M059J (cell line): ENCODE measurements around the gene NRIP1. TPM values are rescaled to one million over a fixed set of nuclear protein-coding genes. Genes with fewer than 3 reads are reported as not detected.
"Not testable (repeated sequence)": the region's sequence is repeated elsewhere in the genome, so short reads cannot be mapped to it uniquely, and the experiment has no call there.

Source experiments
- DNase-seq: peaks from one replicate; pipeline ENCODE4 v3.0.0-alpha.2; 2012; ENCODE audit warnings: low read depth
- total RNA-seq: library from RNA; depleted of rRNA; stranded (reverse); fragments of >200 nt; shearing (Covaris generic); gene quantifications from 2 replicates; pipeline ENCODE4 v1.2.3, GENCODE V29; 2014

Gene NRIP1
- total RNA-seq, 1 experiment from 2014 or later = 17.2 TPM

GRCh38 chr21:14977814-14978213 is 87.0 kb downstream of the NRIP1 start:
- no peak for DNase-seq

DNA sequence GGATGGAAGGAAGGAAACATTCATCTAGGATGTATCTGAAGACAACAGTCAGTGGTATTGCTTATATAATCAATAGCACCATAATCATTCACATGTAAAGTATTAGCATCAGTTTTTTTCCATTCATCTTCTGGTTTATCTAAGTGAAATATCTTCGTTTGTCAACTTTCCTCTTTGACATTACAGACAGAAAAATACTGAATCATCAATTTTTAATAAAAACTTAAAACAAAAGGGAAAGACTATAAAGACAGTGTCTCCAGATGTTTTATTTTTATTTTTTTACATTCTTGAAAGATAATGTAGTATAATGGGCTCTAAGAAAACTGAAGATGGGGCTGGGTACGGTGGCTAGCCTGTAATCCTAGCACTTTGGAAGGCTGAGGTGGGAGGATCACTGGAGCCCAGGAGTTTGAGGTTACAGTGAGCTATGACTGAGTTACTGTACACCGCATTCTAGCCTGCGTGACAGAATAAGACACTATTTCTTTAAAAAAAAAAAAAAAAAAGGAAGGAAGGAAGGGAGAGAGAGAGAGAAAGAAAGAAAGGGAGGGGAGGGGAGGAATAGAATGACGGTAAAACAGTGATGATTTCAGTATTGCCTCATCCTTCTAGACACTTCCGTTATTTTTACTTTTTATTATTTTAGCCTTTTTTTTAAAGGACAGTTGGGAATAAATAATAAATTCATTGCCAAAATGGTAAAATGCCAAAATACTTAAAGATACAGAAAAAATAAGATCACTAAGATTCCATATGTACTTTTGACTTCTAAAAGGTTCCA is 89.5 kb downstream of the NRIP1 start:
- no peak for DNase-seq

DNA sequence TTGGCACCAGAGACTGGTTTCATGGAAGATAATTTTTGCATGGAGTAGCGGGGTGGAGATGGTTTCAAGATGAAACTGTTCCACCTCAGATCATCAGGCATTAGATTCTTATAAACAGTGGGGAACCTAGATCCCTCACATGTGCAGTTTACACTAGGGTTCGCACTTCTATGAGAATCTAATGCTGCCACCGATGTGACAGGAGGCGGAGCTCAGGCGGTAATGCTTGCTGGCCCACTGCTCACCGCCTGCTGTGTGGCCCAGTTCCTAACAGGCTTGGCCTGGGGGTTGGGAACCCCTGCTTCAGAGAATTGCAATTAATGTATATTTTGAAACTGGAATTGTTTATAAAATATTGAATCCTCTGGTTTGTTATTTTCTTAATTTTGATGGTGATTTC is 92.1 kb downstream of the NRIP1 start:
- DNase-seq = no peak

GRCh38 chr21:14968821-14969220 is 96.0 kb downstream of the NRIP1 start:
- DNase-seq = no peak

DNA sequence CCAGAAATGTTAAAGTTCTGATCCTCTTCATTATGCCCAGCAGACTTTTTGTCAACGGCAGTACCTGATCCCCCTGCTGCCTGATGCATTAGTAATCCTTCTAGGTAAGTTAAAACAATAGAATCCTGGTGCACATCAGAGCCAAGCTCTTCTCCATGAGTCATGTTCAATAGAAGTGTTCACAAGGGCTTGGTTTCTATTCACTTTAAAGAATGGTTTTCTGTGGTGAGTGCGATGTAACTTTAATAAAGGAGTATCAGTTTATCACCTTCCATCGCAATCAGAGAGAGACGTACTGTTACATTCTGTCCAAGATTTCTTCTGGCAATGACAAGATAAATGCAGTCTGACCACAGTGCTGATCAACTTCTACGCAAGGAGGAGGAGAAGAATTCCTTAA is 96.8 kb downstream of the NRIP1 start:
- no peak for DNase-seq

- DNase-seq = no peak
Observed at GRCh38 chr21:14964621-14965020, 100.2 kb downstream of the NRIP1 start.

DNA sequence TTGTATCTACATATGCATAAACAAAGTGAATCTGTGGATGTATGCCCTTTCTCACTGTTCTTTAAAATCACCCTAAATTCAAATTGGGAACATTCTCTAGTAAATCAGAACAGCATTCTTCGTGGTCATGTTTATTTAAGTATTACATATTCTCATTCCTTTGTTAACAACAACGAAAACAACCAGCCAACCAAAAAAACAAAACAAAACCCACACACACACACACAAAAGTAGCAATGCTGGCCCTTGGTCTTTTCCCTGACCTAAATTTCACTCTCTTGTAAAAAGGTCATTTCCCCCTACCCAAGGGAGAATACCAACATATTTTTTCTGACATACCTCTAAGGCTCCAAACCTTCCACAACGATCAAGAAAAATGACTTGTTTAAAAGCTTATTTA is 102.6 kb downstream of the NRIP1 start:
- no peak for DNase-seq

- no peak for DNase-seq
Observed at GRCh38 chr21:14961502-14961901, 103.3 kb downstream of the NRIP1 start.

- DNase-seq = no peak
Observed at GRCh38 chr21:14959343-14959742, 105.5 kb downstream of the NRIP1 start.

DNA sequence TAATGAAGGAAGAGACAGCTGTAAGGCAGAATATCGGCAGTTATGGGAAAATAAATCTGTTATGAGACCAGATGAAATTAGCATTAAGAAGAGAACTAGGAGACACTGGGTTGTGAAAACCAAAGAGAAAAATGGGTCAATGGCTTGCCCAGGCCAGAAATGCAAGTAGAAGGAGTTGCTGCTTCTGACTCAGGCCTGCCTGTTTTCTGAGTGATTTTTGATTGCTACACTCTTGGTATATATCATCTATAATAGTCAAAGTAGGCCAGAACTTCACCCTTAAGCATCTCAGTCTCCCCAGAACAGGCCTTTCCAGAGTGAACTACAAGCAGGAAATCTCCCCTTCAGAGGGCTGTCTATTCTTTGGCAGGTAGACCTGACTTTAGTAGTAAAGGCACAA is 107.0 kb downstream of the NRIP1 start:
- no peak for DNase-seq

GRCh38 chr21:14956807-14957206 is 108.0 kb downstream of the NRIP1 start:
- DNase-seq = peak; percentile 70

GRCh38 chr21:14955936-14956520 is 108.8 kb downstream of the NRIP1 start:
- DNase-seq = no peak

- DNase-seq = no peak
Observed at GRCh38 chr21:14952916-14953315, 111.9 kb downstream of the NRIP1 start.

GRCh38 chr21:14949603-14950002 is 115.2 kb downstream of the NRIP1 start:
- DNase-seq = no peak

DNA sequence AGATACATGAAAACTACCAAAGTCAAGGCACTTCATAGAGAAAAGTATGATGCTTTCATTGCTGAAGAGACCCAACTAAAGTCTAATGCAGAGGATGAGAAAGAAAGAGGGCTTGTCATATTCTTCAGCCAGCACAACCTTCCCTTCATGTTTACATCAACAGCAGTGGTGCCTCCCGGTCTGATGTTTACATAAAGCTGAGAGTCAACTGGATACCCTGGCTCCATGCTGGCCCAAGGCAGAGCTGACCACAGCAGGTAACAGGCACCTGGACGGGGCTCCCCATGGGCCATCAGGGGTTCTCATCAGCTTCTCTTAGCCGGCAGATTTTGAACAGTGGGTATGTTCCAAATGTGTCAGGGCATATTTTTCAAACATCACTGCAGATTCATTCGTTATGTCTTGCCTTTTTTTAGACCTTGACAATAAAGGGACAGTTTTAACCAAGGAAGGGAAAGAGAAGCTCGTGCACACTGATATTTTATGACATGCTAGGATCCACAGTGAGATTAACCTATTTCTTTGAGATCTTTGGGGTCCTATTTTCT is 117.1 kb downstream of the NRIP1 start:
- DNase-seq = no peak

DNA sequence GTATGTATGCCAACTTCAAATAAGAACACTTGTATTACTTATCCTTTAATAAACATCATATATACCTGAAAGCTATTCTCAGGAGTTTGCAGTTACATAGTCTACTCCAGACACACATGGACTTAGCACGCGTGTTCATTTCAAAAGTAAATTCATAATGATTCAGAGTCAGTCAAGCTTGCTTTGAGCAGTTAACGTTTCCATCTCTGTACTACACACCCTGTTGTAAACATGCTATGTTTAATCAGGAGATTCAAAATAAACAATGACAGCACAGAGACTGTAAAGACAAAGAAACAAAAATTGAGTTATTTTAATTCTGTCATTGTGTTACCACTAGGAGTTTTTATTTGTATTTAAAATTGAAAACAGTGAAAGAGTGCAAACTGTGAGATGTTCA is 119.6 kb downstream of the NRIP1 start:
- no peak for DNase-seq

DNA sequence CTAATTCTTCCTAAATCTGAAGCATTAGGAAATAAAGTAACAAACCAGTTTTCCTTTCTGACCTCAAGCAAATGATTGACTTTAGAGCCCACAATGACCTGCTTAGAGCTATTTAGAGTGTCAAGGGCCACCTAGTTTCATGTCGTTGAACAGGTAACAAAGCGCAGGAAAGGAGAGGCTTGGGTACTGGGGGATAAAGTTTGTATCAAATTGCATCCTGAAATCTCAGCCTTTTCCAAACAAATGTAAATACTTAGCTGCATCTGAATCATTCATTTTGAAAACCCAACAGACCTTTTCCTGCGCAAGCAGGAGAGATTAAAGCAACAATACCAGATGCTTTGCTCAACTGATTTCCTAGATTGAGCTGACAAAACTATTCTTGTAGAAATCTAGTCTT is 121.2 kb downstream of the NRIP1 start:
- DNase-seq = no peak

DNA sequence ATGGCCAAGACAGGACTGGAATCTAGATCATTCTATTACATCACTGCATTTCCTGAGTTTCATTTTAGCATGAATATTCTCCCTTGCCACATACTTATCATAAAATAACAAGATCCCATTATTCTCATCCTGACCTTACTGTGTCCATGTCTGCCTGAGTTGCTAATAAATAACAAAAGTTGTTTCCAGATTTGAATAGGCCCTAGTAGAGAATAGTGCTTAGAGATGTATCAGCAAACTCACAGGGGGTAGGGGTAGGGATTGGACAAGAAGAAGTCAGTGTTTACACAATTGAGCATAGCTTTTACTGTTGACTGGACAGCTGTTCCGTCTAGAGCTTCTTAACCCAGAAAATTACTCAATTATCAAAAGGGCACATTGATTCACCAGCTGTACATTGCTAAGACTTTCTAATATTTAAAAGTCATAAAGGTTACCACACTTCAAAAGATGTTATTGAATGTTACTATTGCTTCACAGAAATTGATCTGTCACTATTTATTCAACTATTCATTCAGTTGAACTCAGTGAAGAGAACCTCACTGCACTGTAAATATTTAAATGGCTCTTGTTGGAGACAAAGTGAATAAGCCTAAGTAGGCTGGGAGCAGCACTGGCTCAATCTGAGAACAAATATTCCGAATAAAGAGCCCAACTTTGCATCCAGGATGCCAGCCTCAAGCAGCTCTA is 121.9 kb downstream of the NRIP1 start:
- DNase-seq = no peak

GRCh38 chr21:14927324-14927723 is 137.5 kb downstream of the NRIP1 start:
- not testable (repeated sequence) for DNase-seq

GRCh38 chr21:14926186-14926585 is 138.6 kb downstream of the NRIP1 start:
- DNase-seq = no peak

DNA sequence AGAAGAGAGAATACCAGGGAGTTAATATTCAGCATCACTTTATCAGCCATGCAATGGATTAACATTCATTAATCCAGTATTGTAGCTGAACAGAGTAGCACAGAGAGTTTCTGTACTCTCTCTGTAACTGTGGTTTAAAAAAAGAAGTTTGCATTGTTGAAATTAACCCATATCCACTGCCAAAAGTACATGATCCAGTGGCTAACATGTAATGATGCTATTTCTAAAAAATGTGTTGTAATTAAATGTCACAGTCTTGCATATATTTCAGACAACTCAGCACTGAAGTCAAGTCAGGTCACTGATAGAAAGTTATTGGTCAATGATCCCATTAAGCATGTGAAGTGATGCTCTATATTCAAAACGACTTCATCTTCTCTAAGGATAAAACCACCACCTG is 141.3 kb downstream of the NRIP1 start:
- peak; percentile 52 for DNase-seq

- DNase-seq = no peak
Observed at GRCh38 chr21:14922980-14923379, 141.8 kb downstream of the NRIP1 start.

DNA sequence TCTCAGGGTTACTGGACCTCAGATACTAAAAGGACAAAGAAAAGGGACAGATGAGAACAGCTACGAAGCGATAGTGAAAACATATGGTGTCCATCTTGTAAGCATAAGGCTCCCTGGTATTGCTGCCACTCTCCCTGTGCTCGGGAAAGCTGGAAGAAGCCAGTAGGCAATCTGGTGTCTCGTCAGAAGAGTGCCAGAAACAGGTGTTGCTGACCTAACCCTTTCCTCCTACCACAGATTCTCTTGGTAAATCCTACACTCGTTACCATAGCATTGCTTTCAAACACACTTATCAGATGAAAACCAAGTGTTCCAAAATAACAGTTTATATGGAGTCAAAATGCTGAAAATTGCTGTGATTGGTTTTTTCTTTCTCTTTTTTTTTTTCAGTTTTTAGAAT is 146.3 kb downstream of the NRIP1 start:
- DNase-seq = peak; percentile 43
